Liver (tissue), 9 donors: ENCODE measurements around the gene HTR6. TPM values are rescaled to one million over a fixed set of nuclear protein-coding genes. Genes with fewer than 3 reads are reported as not detected.

Experiments used
- DNase-seq: peaks from one replicate; pipeline ENCODE4 v3.0.0-alpha.2; 2017; ENCODE audit warnings: low spot score
- H3K27ac ChIP-seq, 2 donors: one replicate each; pipeline ENCODE4 v1.7.0; 2013; ENCODE audit warnings: inconsistent platforms in 2 of 2, low read length in 2 of 2, control low read depth in 1 of 2, low read depth in 1 of 2, mild to moderate bottlenecking in 1 of 2
- H3K27me3 ChIP-seq, 4 donors: one replicate each; pipeline versions ENCODE4 v1.6.1 to v1.7.0; 2013; ENCODE audit warnings: low read length in 3 of 4, inconsistent platforms in 1 of 4, mild to moderate bottlenecking in 1 of 4, moderate library complexity in 1 of 4; ENCODE audit not compliant: control insufficient read depth in 4 of 4, insufficient read depth in 4 of 4
- H3K36me3 ChIP-seq, 4 donors: one replicate each; pipeline versions ENCODE4 v1.6.1 to v1.7.0; 2013; ENCODE audit warnings: low read length in 3 of 4, mild to moderate bottlenecking in 3 of 4, low read depth in 1 of 4, moderate library complexity in 1 of 4; ENCODE audit not compliant: control insufficient read depth in 4 of 4, insufficient read depth in 3 of 4
- H3K4me1 ChIP-seq, 4 donors: one replicate each; pipeline versions ENCODE4 v1.6.1 to v1.7.0; 2013; ENCODE audit warnings: low read length in 3 of 4, mild to moderate bottlenecking in 3 of 4, moderate library complexity in 1 of 4; ENCODE audit not compliant: control insufficient read depth in 4 of 4, insufficient read depth in 4 of 4
- H3K4me3 ChIP-seq, 3 donors: one replicate each; pipeline versions ENCODE4 v1.6.1 to v1.7.0; 2013; ENCODE audit warnings: low read length in 3 of 3, control low read depth in 1 of 3, low read depth in 1 of 3, mild to moderate bottlenecking in 1 of 3
- H3K9ac ChIP-seq, 2 donors: one replicate each; pipeline ENCODE4 v1.7.0; 2013; ENCODE audit warnings: low read length in 2 of 2, mild to moderate bottlenecking in 2 of 2, moderate library complexity in 2 of 2, control low read depth in 1 of 2, low read depth in 1 of 2
- H3K9me3 ChIP-seq, 4 donors: one replicate each; pipeline versions ENCODE4 v1.6.1 to v1.7.0; 2013; ENCODE audit warnings: low read length in 3 of 4; ENCODE audit not compliant: control insufficient read depth in 4 of 4
- EGR1 ChIP-seq, 2 donors: IDR thresholded peaks; 2 replicates each; pipeline ENCODE4 v1.6.1; 2016 to 2018; ENCODE audit warnings: antibody characterized with exemption in 2 of 2, low read depth in 2 of 2
- FOXA1 ChIP-seq: IDR thresholded peaks from 2 replicates; pipeline ENCODE4 v1.6.1; 2016; ENCODE audit warnings: antibody characterized with exemption
- FOXA2 ChIP-seq: IDR thresholded peaks from 2 replicates; pipeline ENCODE4 v1.6.1; 2016; ENCODE audit warnings: antibody characterized with exemption
- HNF4G ChIP-seq: IDR thresholded peaks from 2 replicates; pipeline ENCODE4 v1.6.1; 2016; ENCODE audit warnings: antibody characterized with exemption
- JUND ChIP-seq, 2 donors: IDR thresholded peaks; 2 replicates each; pipeline ENCODE4 v1.6.1; 2016; ENCODE audit warnings: antibody characterized with exemption in 2 of 2
- NR2F2 ChIP-seq: IDR thresholded peaks from 2 replicates; pipeline ENCODE4 v1.6.1; 2016; ENCODE audit warnings: antibody characterized with exemption
- RAD21 ChIP-seq, 2 donors: IDR thresholded peaks; 2 replicates each; pipeline ENCODE4 v1.6.1; 2016; ENCODE audit warnings: antibody characterized with exemption in 2 of 2, mild to moderate bottlenecking in 2 of 2
- RXRA ChIP-seq, 2 donors: IDR thresholded peaks; 2 replicates each; pipeline ENCODE4 v1.6.1; 2017 to 2018; ENCODE audit warnings: antibody characterized with exemption in 2 of 2, mild to moderate bottlenecking in 1 of 2
- TAF1 ChIP-seq: conservative IDR thresholded peaks from 2 replicates; pipeline ENCODE4 v1.6.1; 2016; ENCODE audit warnings: antibody characterized with exemption, mild to moderate bottlenecking
- YY1 ChIP-seq: IDR thresholded peaks from 2 replicates; pipeline ENCODE4 v1.6.1; 2016; ENCODE audit warnings: antibody characterized with exemption, mild to moderate bottlenecking
- WGBS: extraction: QIAGEN DNeasy Blood & Tissue Kit; methylation state at CpG from one replicate; pipeline ENCODE4 v1.1.7; 2013; 5-methylcytosine and 5-hydroxymethylcytosine counted together
- polyA plus RNA-seq, 2 donors: library from polyadenylated mRNA; stranded (reverse) in 1 of 2; unstranded in 1 of 2; fragments of 200-250 nt in 1 of 2; fragments of >200 nt in 1 of 2; fragmentation: Nextera tagmentation in 1 of 2; extraction: Ambion mirVana in 1 of 2; gene quantifications; one replicate each; pipeline versions ENCODE4 v1.2.1 to v1.2.3, GENCODE V29; 2013 to 2015
- total RNA-seq, 2 donors: library from RNA; depleted of rRNA; stranded (reverse); fragments of >200 nt; gene quantifications; one replicate each; pipeline ENCODE4 v1.2.3, GENCODE V29; 2014
- TF ChIP-seq, protein P1 (sequence below): IDR thresholded peaks from 2 replicates; pipeline ENCODE4 v1.6.1; 2016; ENCODE audit warnings: antibody characterized with exemption
- TF ChIP-seq, protein P2 (sequence below): fragments of 150-350 bp; IDR thresholded peaks from 2 replicates; pipeline ENCODE4 v1.5.1; 2017; ENCODE audit warnings: improper control_type of control experiment, low read depth, low read length; ENCODE audit not compliant: missing input control
- TF ChIP-seq, protein P3 (sequence below): IDR thresholded peaks from 2 replicates; pipeline ENCODE4 v1.6.1; 2016; ENCODE audit warnings: antibody characterized with exemption
- TF ChIP-seq, protein P4 (sequence below): IDR thresholded peaks from 2 replicates; pipeline ENCODE4 v1.6.1; 2016; ENCODE audit warnings: antibody characterized with exemption
- TF ChIP-seq, protein P5 (sequence below): IDR thresholded peaks from 2 replicates; pipeline ENCODE4 v1.6.1; 2016; ENCODE audit warnings: antibody characterized with exemption, mild to moderate bottlenecking
- donor health status: healthy.
- donor health status: healthy.
- donor health status: healthy.
- donor health status: healthy.
- donor health status: healthy.

The HTR6 gene
- total and polyA plus RNA-seq, 4 donors = not detected

DNA sequence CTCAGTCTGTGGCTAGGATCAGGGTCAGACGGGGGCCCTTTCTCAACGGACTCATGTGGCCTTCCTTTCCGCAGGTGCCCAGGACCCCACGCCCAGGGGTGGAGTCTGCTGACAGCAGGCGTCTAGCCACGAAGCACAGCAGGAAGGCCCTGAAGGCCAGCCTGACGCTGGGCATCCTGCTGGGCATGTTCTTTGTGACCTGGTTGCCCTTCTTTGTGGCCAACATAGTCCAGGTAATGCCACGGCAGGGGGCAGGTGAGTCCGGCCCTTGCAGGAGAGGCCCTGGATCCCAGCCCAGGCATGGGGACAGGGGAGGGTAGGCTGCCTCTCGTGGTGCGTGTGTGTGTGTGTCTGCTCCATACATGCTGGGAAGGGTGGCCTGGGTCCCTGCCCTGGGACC, 13.8 kb downstream of the HTR6 start:
- Histone ChIP-seq H3K27me3 (peaks cover 0 to 2% (median 0%) of the 10 kb centered on the region in 4 donors), H3K9me3 (no peaks in the 10 kb centered on the region), H3K27ac (no peak overlapping the region), H3K9ac (no peak overlapping the region), H3K4me1 (no peaks in the 10 kb centered on the region), H3K4me3 (no peak overlapping the region), H3K36me3 (peaks cover 0 to 4% (median under 1%) of the 10 kb centered on the region in 4 donors)
- DNase-seq = no peak
- WGBS = 75% methylated on average over 11 of the region's 11 CpGs
- TF ChIP-seq HNF4G (no peak), EGR1 (IDR thresholded peaks at IDR 0.05; ENCODE audit: low read depth in 2 of 2) (no peak), RAD21 (IDR thresholded peaks at IDR 0.05) (no peak)
- TF ChIP-seq, protein P1, sequence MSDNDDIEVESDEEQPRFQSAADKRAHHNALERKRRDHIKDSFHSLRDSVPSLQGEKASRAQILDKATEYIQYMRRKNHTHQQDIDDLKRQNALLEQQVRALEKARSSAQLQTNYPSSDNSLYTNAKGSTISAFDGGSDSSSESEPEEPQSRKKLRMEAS = no peak
- TF ChIP-seq, protein P2, sequence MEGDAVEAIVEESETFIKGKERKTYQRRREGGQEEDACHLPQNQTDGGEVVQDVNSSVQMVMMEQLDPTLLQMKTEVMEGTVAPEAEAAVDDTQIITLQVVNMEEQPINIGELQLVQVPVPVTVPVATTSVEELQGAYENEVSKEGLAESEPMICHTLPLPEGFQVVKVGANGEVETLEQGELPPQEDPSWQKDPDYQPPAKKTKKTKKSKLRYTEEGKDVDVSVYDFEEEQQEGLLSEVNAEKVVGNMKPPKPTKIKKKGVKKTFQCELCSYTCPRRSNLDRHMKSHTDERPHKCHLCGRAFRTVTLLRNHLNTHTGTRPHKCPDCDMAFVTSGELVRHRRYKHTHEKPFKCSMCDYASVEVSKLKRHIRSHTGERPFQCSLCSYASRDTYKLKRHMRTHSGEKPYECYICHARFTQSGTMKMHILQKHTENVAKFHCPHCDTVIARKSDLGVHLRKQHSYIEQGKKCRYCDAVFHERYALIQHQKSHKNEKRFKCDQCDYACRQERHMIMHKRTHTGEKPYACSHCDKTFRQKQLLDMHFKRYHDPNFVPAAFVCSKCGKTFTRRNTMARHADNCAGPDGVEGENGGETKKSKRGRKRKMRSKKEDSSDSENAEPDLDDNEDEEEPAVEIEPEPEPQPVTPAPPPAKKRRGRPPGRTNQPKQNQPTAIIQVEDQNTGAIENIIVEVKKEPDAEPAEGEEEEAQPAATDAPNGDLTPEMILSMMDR = no peak

DNA sequence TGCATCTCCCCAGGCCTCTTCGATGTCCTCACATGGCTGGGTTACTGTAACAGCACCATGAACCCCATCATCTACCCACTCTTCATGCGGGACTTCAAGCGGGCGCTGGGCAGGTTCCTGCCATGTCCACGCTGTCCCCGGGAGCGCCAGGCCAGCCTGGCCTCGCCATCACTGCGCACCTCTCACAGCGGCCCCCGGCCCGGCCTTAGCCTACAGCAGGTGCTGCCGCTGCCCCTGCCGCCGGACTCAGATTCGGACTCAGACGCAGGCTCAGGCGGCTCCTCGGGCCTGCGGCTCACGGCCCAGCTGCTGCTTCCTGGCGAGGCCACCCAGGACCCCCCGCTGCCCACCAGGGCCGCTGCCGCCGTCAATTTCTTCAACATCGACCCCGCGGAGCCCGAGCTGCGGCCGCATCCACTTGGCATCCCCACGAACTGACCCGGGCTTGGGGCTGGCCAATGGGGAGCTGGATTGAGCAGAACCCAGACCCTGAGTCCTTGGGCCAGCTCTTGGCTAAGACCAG, 14.3 kb downstream of the HTR6 start:
- H3K9me3 ChIP-seq = no peaks in the 10 kb centered on the region
- DNase-seq = no peak
- peaks cover 0 to 2% (median 0%) of the 10 kb centered on the region in 4 donors for H3K27me3 ChIP-seq
- H3K27ac ChIP-seq = no peak overlapping the region
- H3K4me1 ChIP-seq = no peaks in the 10 kb centered on the region
- TF ChIP-seq TAF1 (no peak), FOXA2 (no peak), NR2F2 (no peak), FOXA1 (no peak)
- TF ChIP-seq, protein P3, sequence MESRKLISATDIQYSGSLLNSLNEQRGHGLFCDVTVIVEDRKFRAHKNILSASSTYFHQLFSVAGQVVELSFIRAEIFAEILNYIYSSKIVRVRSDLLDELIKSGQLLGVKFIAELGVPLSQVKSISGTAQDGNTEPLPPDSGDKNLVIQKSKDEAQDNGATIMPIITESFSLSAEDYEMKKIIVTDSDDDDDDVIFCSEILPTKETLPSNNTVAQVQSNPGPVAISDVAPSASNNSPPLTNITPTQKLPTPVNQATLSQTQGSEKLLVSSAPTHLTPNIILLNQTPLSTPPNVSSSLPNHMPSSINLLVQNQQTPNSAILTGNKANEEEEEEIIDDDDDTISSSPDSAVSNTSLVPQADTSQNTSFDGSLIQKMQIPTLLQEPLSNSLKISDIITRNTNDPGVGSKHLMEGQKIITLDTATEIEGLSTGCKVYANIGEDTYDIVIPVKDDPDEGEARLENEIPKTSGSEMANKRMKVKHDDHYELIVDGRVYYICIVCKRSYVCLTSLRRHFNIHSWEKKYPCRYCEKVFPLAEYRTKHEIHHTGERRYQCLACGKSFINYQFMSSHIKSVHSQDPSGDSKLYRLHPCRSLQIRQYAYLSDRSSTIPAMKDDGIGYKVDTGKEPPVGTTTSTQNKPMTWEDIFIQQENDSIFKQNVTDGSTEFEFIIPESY = no peak
- TF ChIP-seq, protein P2 = no peak
- peaks cover 0 to 4% (median under 1%) of the 10 kb centered on the region in 4 donors for H3K36me3 ChIP-seq
- 94% methylated on average over 34 of the region's 34 CpGs for WGBS
- H3K9ac ChIP-seq = no peak overlapping the region
- no peak overlapping the region for H3K4me3 ChIP-seq

DNA sequence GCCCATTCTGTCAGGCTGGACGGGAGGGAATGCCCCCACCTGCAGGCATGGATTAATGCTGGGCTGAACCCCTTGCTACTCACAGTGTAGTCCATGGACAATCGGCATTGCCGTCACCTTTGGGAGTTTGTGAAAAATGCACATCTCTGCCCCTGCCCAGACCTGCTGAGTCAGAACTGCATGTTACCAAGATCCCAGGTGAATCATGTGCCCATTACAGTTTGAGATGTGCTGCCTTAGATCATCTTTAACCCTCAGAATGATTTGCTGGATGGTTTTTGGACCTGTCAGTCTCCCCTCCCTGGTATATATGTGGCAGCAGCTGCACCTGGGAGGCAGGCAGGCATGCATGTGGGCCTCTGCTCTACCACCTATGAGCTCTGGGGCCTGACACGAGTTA, 15.0 kb downstream of the HTR6 start:
- WGBS = 79% methylated on average over 4 of the region's 4 CpGs
- H3K27me3 ChIP-seq = peaks cover 0 to 2% (median 0%) of the 10 kb centered on the region in 4 donors
- H3K9ac ChIP-seq = no peak overlapping the region
- no peaks in the 10 kb centered on the region for H3K9me3 ChIP-seq
- H3K4me1 ChIP-seq = no peaks in the 10 kb centered on the region
- no peak for DNase-seq
- no peak overlapping the region for H3K4me3 ChIP-seq
- H3K27ac ChIP-seq = no peak overlapping the region
- H3K36me3 ChIP-seq = peaks cover 0 to 4% (median under 1%) of the 10 kb centered on the region in 4 donors
- TF ChIP-seq, protein P2 = no peak
- TF ChIP-seq RXRA (IDR thresholded peaks at IDR 0.05) (no peak), YY1 (no peak), FOXA1 (no peak), NR2F2 (no peak), TAF1 (no peak), JUND (IDR thresholded peaks at IDR 0.05) (no peak)
- TF ChIP-seq, protein P4, sequence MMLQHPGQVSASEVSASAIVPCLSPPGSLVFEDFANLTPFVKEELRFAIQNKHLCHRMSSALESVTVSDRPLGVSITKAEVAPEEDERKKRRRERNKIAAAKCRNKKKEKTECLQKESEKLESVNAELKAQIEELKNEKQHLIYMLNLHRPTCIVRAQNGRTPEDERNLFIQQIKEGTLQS = no peak
- TF ChIP-seq, protein P5, sequence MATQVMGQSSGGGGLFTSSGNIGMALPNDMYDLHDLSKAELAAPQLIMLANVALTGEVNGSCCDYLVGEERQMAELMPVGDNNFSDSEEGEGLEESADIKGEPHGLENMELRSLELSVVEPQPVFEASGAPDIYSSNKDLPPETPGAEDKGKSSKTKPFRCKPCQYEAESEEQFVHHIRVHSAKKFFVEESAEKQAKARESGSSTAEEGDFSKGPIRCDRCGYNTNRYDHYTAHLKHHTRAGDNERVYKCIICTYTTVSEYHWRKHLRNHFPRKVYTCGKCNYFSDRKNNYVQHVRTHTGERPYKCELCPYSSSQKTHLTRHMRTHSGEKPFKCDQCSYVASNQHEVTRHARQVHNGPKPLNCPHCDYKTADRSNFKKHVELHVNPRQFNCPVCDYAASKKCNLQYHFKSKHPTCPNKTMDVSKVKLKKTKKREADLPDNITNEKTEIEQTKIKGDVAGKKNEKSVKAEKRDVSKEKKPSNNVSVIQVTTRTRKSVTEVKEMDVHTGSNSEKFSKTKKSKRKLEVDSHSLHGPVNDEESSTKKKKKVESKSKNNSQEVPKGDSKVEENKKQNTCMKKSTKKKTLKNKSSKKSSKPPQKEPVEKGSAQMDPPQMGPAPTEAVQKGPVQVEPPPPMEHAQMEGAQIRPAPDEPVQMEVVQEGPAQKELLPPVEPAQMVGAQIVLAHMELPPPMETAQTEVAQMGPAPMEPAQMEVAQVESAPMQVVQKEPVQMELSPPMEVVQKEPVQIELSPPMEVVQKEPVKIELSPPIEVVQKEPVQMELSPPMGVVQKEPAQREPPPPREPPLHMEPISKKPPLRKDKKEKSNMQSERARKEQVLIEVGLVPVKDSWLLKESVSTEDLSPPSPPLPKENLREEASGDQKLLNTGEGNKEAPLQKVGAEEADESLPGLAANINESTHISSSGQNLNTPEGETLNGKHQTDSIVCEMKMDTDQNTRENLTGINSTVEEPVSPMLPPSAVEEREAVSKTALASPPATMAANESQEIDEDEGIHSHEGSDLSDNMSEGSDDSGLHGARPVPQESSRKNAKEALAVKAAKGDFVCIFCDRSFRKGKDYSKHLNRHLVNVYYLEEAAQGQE = no peak
